VCaP (cell line): ENCODE data around the gene ABTB2.

Source experiments
- H3K27ac ChIP-seq: fragments of 450-650 bp; 2 replicates; pipeline ENCODE4 v1.5.1; 2017
- TF ChIP-seq, protein P1 (sequence below): fragments of 450-650 bp; conservative IDR thresholded peaks from 2 replicates; pipeline ENCODE4 v1.5.1; 2017; ENCODE audit warnings: mild to moderate bottlenecking, moderate library complexity

Gene ABTB2

GRCh38 chr11:34204396-34205279, 153.2 kb downstream of the ABTB2 start:
- TF ChIP-seq, protein P1, sequence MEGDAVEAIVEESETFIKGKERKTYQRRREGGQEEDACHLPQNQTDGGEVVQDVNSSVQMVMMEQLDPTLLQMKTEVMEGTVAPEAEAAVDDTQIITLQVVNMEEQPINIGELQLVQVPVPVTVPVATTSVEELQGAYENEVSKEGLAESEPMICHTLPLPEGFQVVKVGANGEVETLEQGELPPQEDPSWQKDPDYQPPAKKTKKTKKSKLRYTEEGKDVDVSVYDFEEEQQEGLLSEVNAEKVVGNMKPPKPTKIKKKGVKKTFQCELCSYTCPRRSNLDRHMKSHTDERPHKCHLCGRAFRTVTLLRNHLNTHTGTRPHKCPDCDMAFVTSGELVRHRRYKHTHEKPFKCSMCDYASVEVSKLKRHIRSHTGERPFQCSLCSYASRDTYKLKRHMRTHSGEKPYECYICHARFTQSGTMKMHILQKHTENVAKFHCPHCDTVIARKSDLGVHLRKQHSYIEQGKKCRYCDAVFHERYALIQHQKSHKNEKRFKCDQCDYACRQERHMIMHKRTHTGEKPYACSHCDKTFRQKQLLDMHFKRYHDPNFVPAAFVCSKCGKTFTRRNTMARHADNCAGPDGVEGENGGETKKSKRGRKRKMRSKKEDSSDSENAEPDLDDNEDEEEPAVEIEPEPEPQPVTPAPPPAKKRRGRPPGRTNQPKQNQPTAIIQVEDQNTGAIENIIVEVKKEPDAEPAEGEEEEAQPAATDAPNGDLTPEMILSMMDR: no peak
- no peak overlapping the region for H3K27ac ChIP-seq

GRCh38 chr11:34203377-34203871, 154.4 kb downstream of the ABTB2 start:
- TF ChIP-seq, protein P1: no peak
- H3K27ac ChIP-seq: no peak overlapping the region

DNA sequence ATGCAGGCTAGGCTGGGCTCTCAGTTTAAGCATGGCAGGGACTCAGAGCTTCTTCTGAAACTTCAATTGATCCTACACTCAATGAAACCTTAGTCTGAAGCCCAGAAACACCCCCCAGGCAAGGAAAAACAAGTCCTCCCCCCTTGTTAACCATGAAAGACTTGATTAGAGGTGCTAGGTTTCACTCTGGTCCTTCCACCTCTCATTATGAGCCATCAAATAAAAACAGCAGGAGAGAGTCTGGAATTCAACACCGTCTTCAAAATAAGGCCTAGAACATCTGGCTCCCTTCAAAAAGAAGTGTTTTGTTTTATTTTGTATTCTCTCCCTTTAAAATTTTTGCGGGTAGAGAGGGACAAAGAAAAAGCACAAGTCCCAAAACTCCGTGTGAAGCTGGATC, 156.7 kb downstream of the ABTB2 start:
- TF ChIP-seq, protein P1: no peak
- no peak overlapping the region for H3K27ac ChIP-seq

GRCh38 chr11:34199525-34199924, 158.3 kb downstream of the ABTB2 start:
- H3K27ac ChIP-seq: no peak overlapping the region
- TF ChIP-seq, protein P1: no peak

DNA sequence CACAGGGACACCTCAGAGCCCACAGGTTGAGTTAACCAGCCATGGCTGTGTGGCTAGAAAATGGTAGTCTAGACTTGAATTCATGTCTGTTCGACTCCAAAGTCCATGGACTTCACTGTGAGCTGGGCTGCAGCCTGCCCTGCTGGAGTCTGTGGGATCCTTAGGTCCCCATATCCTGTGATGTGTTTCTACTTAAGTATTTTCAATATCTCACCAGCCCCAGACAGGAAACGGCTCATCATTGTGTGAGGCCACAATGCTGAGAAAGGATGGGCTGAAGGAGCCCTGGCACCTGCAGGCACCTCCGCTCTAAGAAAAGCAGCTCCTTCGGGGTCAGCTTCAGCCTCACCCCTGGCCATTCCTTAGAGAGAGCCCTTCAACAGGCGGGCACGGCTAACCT, 159.3 kb downstream of the ABTB2 start:
- no peak overlapping the region for H3K27ac ChIP-seq
- TF ChIP-seq, protein P1: no peak

DNA sequence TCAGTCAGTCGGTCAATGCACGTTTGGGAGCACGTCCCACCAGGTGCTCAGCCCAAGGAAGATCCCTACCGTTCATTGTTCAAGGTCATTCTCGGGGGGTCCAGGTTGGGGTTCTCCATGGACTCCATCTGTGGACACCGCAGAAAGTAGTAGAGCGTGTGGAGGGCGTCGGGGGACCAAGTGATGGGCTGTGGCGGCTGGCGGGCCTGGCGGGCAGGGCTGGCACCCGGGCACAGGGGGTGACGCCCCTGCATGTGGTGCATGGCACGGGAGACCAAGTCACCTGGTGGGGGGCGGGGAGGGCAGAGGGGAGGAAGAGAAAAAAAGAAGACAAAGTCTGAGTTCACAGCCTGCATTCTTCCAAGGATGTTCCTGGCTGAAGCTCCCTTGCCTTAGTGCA, 160.6 kb downstream of the ABTB2 start:
- TF ChIP-seq, protein P1: no peak
- no peak overlapping the region for H3K27ac ChIP-seq

GRCh38 chr11:34194576-34195335, 163.1 kb downstream of the ABTB2 start:
- no peak overlapping the region for H3K27ac ChIP-seq
- TF ChIP-seq, protein P1: no peak
